Hepatocyte (in vitro differentiated cells): ENCODE measurements around the gene FOLR2.

ENCODE experiments used
- EZH2 ChIP-seq: fragments of 200-600 bp; sonication (generic); IDR thresholded peaks from 2 replicates; pipeline ENCODE4 v1.6.1; 2016; ENCODE audit warnings: antibody characterized with exemption, mild to moderate bottlenecking, borderline replicate concordance
- EZH2phosphoT487 ChIP-seq: fragments of 200-600 bp; sonication (generic); IDR thresholded peaks from one replicate; pipeline ENCODE4 v1.6.1; 2018; ENCODE audit warnings: antibody characterized with exemption, mild to moderate bottlenecking, low read depth, moderate library complexity; ENCODE audit not compliant: unreplicated experiment, severe bottlenecking
- TF ChIP-seq, protein P1 (sequence below): fragments of 200-600 bp; sonication (generic); IDR thresholded peaks from 2 replicates; pipeline ENCODE4 v1.5.1; 2016; ENCODE audit warnings: antibody characterized with exemption, mild to moderate bottlenecking; ENCODE audit not compliant: poor library complexity

DNA sequence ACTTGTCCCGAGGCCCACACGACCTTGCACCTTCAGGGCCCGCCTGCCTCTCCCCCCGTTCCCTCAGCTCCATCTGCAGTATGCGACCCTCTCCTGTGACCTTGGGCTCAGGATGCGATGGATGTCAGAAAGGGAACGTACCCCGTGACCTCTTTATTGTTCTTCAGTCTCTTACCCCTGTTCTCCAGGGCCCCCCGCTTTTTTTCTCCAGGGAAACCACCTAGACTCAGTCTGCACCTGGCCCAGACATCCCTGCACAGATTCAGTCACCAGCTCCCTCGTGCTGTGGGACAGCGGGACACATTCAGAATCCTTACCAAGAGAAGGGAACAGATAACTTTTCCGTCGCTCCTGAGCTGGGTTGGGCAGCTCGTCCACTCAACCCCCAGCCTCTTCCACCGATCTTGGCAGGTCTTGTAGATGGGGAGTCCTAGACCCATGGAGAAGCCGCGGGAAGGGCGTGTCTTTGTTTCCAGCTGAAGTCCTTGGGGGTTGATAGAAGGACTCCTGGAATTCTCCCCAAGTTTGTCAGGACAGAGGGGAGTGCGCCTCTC, 28.7 kb downstream of the FOLR2 start:
- TF ChIP-seq, protein P1, sequence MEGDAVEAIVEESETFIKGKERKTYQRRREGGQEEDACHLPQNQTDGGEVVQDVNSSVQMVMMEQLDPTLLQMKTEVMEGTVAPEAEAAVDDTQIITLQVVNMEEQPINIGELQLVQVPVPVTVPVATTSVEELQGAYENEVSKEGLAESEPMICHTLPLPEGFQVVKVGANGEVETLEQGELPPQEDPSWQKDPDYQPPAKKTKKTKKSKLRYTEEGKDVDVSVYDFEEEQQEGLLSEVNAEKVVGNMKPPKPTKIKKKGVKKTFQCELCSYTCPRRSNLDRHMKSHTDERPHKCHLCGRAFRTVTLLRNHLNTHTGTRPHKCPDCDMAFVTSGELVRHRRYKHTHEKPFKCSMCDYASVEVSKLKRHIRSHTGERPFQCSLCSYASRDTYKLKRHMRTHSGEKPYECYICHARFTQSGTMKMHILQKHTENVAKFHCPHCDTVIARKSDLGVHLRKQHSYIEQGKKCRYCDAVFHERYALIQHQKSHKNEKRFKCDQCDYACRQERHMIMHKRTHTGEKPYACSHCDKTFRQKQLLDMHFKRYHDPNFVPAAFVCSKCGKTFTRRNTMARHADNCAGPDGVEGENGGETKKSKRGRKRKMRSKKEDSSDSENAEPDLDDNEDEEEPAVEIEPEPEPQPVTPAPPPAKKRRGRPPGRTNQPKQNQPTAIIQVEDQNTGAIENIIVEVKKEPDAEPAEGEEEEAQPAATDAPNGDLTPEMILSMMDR: no peak
- no peak for TF ChIP-seq EZH2phosphoT487
- TF ChIP-seq EZH2: no peak
